HCT116 (cell line): ENCODE measurements around the gene LRRC71. TPM values are rescaled to one million over a fixed set of nuclear protein-coding genes. Genes with fewer than 3 reads are reported as not detected.

Source experiments
- ATAC-seq: fragments of 200-7000 bp; cut with Tn5 transposase; 2 replicates; pipeline ENCODE4 v1.9.1; 2020; ENCODE audit warnings: mild to moderate bottlenecking, moderate library complexity
- BruUV-seq: library from RNA; stranded (reverse); fragments of 400-500 nt; replicated peaks from 2 replicates; lab custom pipeline; 2021; lab: Mats Ljungman, UMichigan
- CTCF ChIA-PET: fragments of 300-600 bp; sonication (Branson Sonifier 250); formaldehyde crosslinking; loops from one replicate; lab custom pipeline; 2021; ENCODE audit warnings: antibody characterized with exemption; lab: Charles Lee
- POLR2A ChIA-PET: fragments of 300-600, 350-600 bp; sonication (Branson Sonifier 250); formaldehyde crosslinking; loops from one replicate; lab custom pipeline; 2021; ENCODE audit warnings: antibody characterized with exemption; lab: Charles Lee
- RAD21 ChIA-PET, 2 experiments: fragments of 300-600 bp; sonication (Branson Sonifier 250); formaldehyde crosslinking; loops; one replicate each; lab custom pipeline; 2023; ENCODE audit warnings: low total read pairs in 2 of 2; ENCODE audit not compliant: uncharacterized antibody in 2 of 2, unreplicated experiment in 2 of 2, low non-redundant PET in 1 of 2; lab: Charles Lee
- DNase-seq: peaks from one replicate; pipeline ENCODE4 v3.0.0-alpha.2; 2010; ENCODE audit warnings: low read depth, low spot score
- H2AFZ ChIP-seq: fragments of 200-600 bp; shearing (Covaris generic), sonication (generic); 2 replicates; pipeline ENCODE4 v1.6.1; 2017; ENCODE audit warnings: low read depth, mixed run types, mixed read lengths, antibody characterized with exemption, low read length; ENCODE audit not compliant: poor library complexity, severe bottlenecking
- H3K27ac ChIP-seq: 2 replicates; pipeline ENCODE4 v1.5.1; 2012; ENCODE audit warnings: low read depth, low read length
- H3K27me3 ChIP-seq: fragments of 200-600 bp; sonication (generic); 2 replicates; pipeline ENCODE4 v1.6.1; 2016; ENCODE audit warnings: mixed run types, low read length, mixed read lengths; ENCODE audit not compliant: insufficient read depth
- H3K36me3 ChIP-seq, 2 experiments: fragments of 200-500 bp in 1 of 2; fragments of 200-600 bp in 1 of 2; sonication (Bioruptor generic) in 1 of 2; sonication (generic) in 1 of 2; 2 replicates each; pipeline versions ENCODE4 v1.5.1 to v1.6.1; 2014 to 2016; ENCODE audit warnings: low read length in 2 of 2, inconsistent platforms in 1 of 2, mixed read lengths in 1 of 2, mixed run types in 1 of 2; ENCODE audit not compliant: insufficient read depth in 2 of 2, control insufficient read depth in 1 of 2
- H3K4me1 ChIP-seq, 2 experiments: fragments of 200-600 bp in 1 of 2; sonication (generic) in 1 of 2; 2 replicates each; pipeline versions ENCODE4 v1.5.1 to v1.6.1; 2012 to 2017; ENCODE audit warnings: low read length in 2 of 2, inconsistent platforms in 1 of 2, mild to moderate bottlenecking in 1 of 2, mixed read lengths in 1 of 2, mixed run types in 1 of 2, moderate library complexity in 1 of 2; ENCODE audit not compliant: insufficient read depth in 2 of 2, control insufficient read depth in 1 of 2
- H3K4me2 ChIP-seq: fragments of 200-600 bp; sonication (generic); 2 replicates; pipeline ENCODE4 v1.6.1; 2017; ENCODE audit warnings: mixed run types, low read length, mixed read lengths
- H3K4me3 ChIP-seq, 2 experiments: fragments of 200-600 bp in 1 of 2; sonication (generic) in 1 of 2; replicated peaks in 1 of 2; 2 replicates each; pipeline ENCODE4 v1.5.1; 2011 to 2016; ENCODE audit warnings: low read length in 2 of 2, control low read depth in 1 of 2, low read depth in 1 of 2, mild to moderate bottlenecking in 1 of 2, mixed read lengths in 1 of 2, mixed run types in 1 of 2
- H3K79me2 ChIP-seq: fragments of 200-600 bp; sonication (generic); 2 replicates; pipeline ENCODE4 v1.6.1; 2017; ENCODE audit warnings: mild to moderate bottlenecking, mixed run types, low read length, moderate library complexity, mixed read lengths; ENCODE audit not compliant: insufficient read depth
- H3K9ac ChIP-seq: fragments of 200-600 bp; sonication (generic); 2 replicates; pipeline ENCODE4 v1.6.1; 2016; ENCODE audit warnings: low read length, mixed read lengths
- H3K9me2 ChIP-seq: fragments of 200-600 bp; sonication (generic), shearing (Covaris generic); 2 replicates; pipeline ENCODE4 v1.6.1; 2017; ENCODE audit warnings: mixed run types, mild to moderate bottlenecking, moderate library complexity; ENCODE audit not compliant: insufficient read depth
- H3K9me3 ChIP-seq, 2 experiments: fragments of 200-500 bp in 1 of 2; fragments of 200-600 bp in 1 of 2; sonication (Bioruptor generic) in 1 of 2; sonication (generic) in 1 of 2; 2 replicates each; pipeline ENCODE4 v1.6.1; 2014 to 2017; ENCODE audit warnings: low read length in 2 of 2, mixed read lengths in 2 of 2, inconsistent platforms in 1 of 2, low read depth in 1 of 2, mild to moderate bottlenecking in 1 of 2, mixed run types in 1 of 2, moderate library complexity in 1 of 2; ENCODE audit not compliant: control insufficient read depth in 1 of 2, insufficient read depth in 1 of 2
- H4K20me1 ChIP-seq: fragments of 200-600 bp; sonication (generic), shearing (Covaris generic); 2 replicates; pipeline ENCODE4 v1.6.1; 2017; ENCODE audit warnings: mixed run types, mild to moderate bottlenecking, moderate library complexity; ENCODE audit not compliant: insufficient read depth
- ELF1 ChIP-seq: IDR thresholded peaks from 2 replicates; pipeline ENCODE4 v1.6.1; 2012; ENCODE audit warnings: low read depth, borderline replicate concordance
- EZH2 ChIP-seq: fragments of 200-600 bp; sonication (generic); IDR thresholded peaks from 2 replicates; pipeline ENCODE4 v1.6.1; 2017; ENCODE audit warnings: antibody characterized with exemption, mixed run types
- FOSL1 ChIP-seq: IDR thresholded peaks from 2 replicates; pipeline ENCODE4 v1.6.1; 2012; ENCODE audit warnings: low read depth
- JUND ChIP-seq: IDR thresholded peaks from 2 replicates; pipeline ENCODE4 v1.6.1; 2012
- POLR2A ChIP-seq: IDR thresholded peaks from 2 replicates; pipeline ENCODE4 v1.7.0; 2011; ENCODE audit warnings: borderline replicate concordance; ENCODE audit not compliant: insufficient read depth, insufficient read length; ENCODE audit errors: extremely low read depth
- YY1 ChIP-seq: IDR thresholded peaks from 2 replicates; pipeline ENCODE4 v1.6.1; 2011; ENCODE audit warnings: low read length, low read depth, moderate library complexity, mild to moderate bottlenecking; ENCODE audit not compliant: insufficient replicate concordance; ENCODE audit errors: extremely low read depth
- ZNF274 ChIP-seq: fragments of 200-500 bp; sonication (Bioruptor generic); IDR thresholded peaks from 2 replicates; pipeline ENCODE4 v1.6.1; 2014; ENCODE audit warnings: mild to moderate bottlenecking, low read depth, low read length, inconsistent platforms
- intact Hi-C: fragments of 100-400 bp; cut with micrococcal nuclease; formaldehyde crosslinking; loops from 2 replicates; pipeline ENCODE4 v1.10.0; 2022
- total RNA-seq: library from RNA; stranded (reverse); gene quantifications from one replicate; pipeline ENCODE4 v1.2.1, GENCODE V29; 2021; ENCODE audit not compliant: unreplicated experiment
- TF ChIP-seq, protein P1 (sequence below): IDR thresholded peaks from 2 replicates; pipeline ENCODE4 v1.6.1; 2012
- TF ChIP-seq, protein P2 (sequence below): IDR thresholded peaks from 2 replicates; pipeline ENCODE4 v1.6.1; 2011; ENCODE audit warnings: mild to moderate bottlenecking, low read length, moderate library complexity; ENCODE audit not compliant: insufficient replicate concordance; ENCODE audit errors: extremely low read depth

Gene LRRC71
- total RNA-seq, 1 experiment from 2014 or later, result not detected

DNA sequence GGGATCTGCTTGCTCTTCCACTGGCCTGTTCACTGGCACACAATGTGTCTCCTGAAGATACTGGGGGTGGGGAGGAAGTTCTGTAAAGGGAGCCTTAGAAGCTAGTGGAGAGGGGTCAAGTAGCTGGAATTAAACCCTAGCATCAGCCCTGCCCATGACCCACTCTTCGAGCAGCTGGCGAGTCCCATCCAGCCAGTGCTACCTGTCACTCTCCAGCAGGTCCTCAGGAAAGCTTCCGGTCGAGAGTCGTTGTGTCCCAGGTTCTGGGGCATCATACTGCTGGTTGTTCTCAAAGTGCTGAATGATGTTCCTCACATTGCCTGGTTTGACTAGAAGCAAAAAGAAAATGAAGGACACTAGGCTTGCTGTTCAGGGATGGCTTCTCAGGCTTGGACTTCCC lies 30.9 kb downstream of the LRRC71 start:
- no TSS peak for BruUV-seq
- Histone ChIP-seq H3K9ac (no peak overlapping the region), H3K9me2 (no peaks in the 10 kb centered on the region), H3K27me3 (no peaks in the 10 kb centered on the region), H3K9me3 (no peaks in the 10 kb centered on the region), H3K27ac (no peak overlapping the region), H2AFZ (no peak overlapping the region), H3K4me3 (no peak overlapping the region), H3K79me2 (no peaks in the 10 kb centered on the region), H3K4me2 (no peak overlapping the region), H4K20me1 (no peaks in the 10 kb centered on the region), H3K36me3 (peaks cover 26 to 28% of the 10 kb centered on the region in 2 experiments), H3K4me1 (peaks cover 0 to 3% of the 10 kb centered on the region in 2 experiments; a peak in 1 of 4 replicates)
- ChIA-PET CTCF (no interaction called here), POLR2A (no interaction called here), RAD21 (no interaction called here)
- ATAC-seq, result no peak
- intact Hi-C loops, result no loop called here
- TF ChIP-seq, protein P1, sequence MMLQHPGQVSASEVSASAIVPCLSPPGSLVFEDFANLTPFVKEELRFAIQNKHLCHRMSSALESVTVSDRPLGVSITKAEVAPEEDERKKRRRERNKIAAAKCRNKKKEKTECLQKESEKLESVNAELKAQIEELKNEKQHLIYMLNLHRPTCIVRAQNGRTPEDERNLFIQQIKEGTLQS, result no peak
- TF ChIP-seq POLR2A, result no peak
- no peak for TF ChIP-seq ELF1
- no peak for DNase-seq

DNA sequence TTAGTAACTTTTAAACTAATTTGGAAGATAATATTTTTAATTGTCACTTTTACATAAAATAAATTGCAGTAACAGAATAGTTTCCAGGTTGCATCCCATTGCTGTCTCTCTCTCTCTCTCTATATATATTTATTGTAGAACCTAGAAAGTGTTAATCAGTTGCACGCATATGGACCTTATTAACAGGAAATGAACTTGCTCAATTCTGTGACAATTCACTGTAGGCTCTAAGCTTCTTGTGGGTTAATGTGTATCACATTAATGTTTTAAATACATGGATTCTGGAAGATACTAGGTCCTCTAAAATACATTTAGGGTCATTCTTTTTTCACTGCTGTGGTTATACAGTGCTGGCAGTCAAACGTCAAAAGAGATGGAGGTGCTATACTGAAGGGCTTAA lies 33.1 kb downstream of the LRRC71 start:
- no peak overlapping the region for H3K4me2 ChIP-seq
- intact Hi-C loops, result no loop called here
- no peak overlapping the region for H2AFZ ChIP-seq
- H3K9ac ChIP-seq, result no peak overlapping the region
- TF ChIP-seq JUND, result no peak
- TF ChIP-seq, protein P1, result no peak
- no peak for TF ChIP-seq ZNF274
- no peak for TF ChIP-seq POLR2A
- no peak for TF ChIP-seq FOSL1
- no peak for TF ChIP-seq ELF1
- TF ChIP-seq, protein P2, sequence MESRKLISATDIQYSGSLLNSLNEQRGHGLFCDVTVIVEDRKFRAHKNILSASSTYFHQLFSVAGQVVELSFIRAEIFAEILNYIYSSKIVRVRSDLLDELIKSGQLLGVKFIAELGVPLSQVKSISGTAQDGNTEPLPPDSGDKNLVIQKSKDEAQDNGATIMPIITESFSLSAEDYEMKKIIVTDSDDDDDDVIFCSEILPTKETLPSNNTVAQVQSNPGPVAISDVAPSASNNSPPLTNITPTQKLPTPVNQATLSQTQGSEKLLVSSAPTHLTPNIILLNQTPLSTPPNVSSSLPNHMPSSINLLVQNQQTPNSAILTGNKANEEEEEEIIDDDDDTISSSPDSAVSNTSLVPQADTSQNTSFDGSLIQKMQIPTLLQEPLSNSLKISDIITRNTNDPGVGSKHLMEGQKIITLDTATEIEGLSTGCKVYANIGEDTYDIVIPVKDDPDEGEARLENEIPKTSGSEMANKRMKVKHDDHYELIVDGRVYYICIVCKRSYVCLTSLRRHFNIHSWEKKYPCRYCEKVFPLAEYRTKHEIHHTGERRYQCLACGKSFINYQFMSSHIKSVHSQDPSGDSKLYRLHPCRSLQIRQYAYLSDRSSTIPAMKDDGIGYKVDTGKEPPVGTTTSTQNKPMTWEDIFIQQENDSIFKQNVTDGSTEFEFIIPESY, result no peak
- TF ChIP-seq EZH2, result no peak
- TF ChIP-seq YY1, result no peak
- POLR2A ChIA-PET, result no interaction called here
- H3K27me3 ChIP-seq, result no peaks in the 10 kb centered on the region
- H3K27ac ChIP-seq, result no peak overlapping the region
- no peaks in the 10 kb centered on the region for H3K4me1 ChIP-seq
- BruUV-seq, result no TSS peak
- CTCF ChIA-PET, result interaction anchor here (0.7 kb wide), 1 partner anchor 26 kb away, joined by 3 read pairs; no protein-coding TSS in a partner anchor
- no peak overlapping the region for H3K4me3 ChIP-seq
- ATAC-seq (no peak), DNase-seq (no peak)
- no peaks in the 10 kb centered on the region for H4K20me1 ChIP-seq
- no peaks in the 10 kb centered on the region for H3K9me3 ChIP-seq
- RAD21 ChIA-PET, result no interaction called here
- peaks cover 25 to 26% of the 10 kb centered on the region in 2 experiments for H3K36me3 ChIP-seq
- no peaks in the 10 kb centered on the region for H3K79me2 ChIP-seq
- H3K9me2 ChIP-seq, result no peaks in the 10 kb centered on the region
